GM21529 (cell line): ENCODE measurements around the gene TRIM33.
A peak's percentile ranks its signal among the peaks of the same experiment; 100 is the strongest.
"Not testable (repeated sequence)": the region's sequence is repeated elsewhere in the genome, so short reads cannot be mapped to it uniquely, and the experiment has no call there.

Experiments used
- ATAC-seq: cut with Tn5 transposase; IDR thresholded peaks from one replicate; pipeline ENCODE4 v1.9.1; 2021; ENCODE audit not compliant: unreplicated experiment

The TRIM33 gene

DNA sequence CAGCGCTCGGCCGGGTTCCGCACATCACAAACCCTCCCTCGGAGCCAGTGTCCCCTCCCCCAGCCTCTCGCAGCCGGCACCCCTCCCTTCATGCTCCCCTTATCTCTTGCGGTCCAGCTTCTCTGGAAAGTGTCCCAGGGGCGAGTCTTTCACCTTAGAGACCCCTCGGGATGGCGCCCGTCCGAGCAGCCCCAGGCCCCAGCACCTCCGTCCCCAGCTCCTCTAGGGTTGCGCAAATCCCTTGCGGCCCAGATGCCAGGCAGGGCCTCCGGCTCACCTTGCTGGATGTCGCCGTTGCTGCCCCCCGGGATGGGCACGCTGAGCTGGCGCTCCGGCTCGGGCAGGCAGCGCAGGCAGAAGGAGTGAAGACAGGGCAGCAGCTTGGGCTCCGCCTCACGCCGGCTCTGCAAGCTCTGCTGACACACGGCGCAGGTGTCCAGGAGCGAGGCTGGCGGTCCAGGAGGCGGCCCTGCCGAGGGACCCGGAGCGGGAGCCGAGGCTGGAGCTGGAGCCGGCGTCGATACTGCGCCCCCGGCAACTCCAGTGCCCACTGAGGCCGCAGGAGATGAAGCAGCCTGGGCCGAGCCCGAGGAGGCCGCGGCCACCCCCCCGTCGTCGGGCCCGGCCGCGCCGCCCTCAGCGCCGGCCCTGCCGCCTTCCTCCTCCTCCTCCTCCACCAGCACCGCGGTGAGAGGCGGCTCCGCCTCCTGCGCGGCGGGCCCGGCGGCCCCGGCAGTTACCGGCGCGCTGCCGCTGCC lies 550 bp downstream of the TRIM33 start:
- peak; percentile 59 for ATAC-seq

DNA sequence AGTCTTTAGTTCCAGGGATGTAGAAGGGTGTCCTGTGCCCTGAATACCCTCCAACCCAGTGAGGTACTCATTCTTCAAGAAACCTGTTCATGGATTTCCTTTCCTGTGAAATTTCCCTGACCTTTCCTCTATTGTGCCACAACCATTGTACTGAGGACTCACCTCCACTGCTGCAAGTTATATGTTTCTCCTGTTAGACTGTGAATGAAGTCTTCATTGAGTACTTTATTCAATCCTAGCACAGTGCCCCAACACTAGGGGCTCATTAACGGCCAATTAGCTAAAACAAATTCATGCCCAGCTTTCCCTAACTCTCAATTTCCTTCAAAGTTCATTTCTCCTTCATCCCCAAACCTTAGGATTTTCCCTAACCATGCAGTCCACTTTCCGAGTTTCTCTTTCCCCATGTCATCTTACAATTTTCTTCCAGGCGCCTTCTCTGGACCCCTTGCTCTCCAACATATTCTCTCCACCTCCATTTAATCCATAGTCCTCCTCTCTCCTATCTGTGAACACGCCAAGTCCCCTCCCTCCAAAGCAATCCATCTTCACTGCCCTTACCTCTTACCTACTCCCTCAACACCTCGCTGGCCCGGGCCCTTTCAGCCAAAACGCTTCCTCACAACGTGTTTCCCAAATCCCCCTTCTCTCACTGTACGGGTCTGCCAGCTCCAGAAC lies 1.3 kb downstream of the TRIM33 start:
- ATAC-seq: no peak

DNA sequence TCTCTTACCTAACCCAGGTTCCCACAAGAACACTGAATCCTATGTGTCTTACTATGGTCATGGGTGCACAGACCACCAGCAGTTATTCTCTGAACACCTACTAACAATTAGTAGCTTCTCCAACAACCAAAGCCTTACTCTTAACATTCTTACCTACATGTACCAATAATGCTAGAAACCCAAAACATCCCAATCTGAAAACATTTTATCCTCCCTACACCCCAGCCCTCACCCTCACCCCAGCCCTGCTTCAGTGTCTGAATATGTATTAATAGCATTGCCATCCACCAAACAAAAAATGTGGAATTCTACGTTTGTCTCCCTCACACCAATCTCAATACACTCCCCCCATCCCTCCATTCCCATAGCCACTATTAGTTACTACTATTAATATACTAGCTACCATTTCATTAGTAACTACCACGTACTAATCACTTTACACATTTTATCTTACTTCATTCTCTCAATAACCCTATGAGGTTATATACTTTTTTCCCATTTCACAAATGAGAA lies 2.6 kb downstream of the TRIM33 start:
- ATAC-seq: no peak

DNA sequence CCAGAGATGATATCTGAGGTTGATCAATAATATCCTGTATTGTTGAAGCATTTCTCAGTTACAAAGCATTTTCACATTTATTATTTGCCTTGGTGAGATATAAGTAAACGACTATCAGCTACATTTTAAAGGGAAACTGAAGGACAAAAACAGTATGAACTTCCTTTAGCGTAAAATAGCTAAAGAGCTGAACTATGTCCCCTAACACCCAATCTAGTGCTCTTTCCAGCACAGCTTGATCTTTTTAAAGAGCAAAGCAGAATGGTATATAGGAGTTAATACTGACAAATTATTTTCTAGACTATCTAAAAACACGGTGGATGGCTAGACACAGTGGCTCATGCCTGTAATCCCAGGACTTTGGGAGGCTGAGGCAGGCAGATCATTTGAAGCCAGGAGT lies 3.5 kb downstream of the TRIM33 start:
- ATAC-seq: no peak

DNA sequence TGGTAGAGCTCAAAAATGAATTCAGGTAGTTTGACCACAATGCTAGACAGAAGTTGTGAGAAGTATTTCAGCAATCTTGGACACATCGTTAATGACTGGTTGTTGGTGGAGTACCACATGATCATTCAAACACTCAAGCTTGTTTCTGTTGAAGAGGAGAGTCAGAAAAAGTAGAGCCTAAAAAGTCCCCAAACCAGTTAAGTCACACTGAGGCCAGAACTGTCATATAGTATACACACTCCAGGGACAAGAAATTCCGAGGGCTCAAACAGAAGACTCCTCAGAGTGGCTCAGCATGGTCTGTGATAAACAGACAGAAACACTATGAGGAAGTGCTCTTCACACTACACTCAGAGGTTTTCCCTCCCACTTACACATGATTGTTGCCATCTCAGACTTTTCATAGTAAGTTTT lies 5.8 kb downstream of the TRIM33 start:
- ATAC-seq: no peak

DNA sequence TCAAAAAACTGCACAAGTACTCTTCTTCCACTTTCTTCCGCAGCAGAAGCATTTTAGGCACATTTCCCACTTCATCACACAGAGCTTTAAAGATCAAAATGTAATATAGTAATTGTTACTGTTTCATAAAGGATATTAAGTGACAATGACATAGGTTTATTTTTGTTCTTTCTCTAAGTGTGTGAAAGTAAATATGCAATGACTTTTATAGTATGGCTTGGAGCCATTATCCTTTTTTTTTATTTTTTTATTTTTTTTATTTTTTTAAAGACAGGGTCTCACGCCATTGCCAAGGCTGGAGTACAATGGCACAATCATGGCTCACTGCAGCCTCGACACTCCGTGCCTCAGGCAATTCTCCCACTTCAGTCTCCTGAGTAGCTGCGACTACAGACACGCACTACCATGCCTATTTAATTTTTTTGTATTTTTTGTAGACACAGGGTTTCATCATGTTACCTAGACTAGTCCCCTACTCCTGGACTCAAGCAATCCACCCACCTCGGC lies 7.0 kb downstream of the TRIM33 start:
- no peak for ATAC-seq

DNA sequence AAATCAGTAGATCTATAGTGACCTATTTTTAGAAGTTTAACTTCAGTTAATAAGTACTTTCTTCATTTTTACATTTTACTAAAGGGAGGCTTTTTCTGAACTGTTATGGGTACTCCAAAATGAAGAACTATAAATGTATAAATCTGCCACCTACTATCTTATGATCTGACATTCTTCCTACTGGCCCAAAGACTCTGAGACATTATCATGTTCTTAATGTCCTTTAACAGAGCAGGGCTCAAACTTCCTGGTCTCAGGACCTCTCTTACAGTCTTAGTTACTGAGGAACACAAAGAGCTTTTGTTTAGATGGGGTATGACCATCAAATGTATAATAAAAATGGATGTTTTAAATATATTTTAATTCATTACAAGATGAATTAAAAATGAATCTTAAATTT lies 8.9 kb downstream of the TRIM33 start:
- no peak for ATAC-seq

DNA sequence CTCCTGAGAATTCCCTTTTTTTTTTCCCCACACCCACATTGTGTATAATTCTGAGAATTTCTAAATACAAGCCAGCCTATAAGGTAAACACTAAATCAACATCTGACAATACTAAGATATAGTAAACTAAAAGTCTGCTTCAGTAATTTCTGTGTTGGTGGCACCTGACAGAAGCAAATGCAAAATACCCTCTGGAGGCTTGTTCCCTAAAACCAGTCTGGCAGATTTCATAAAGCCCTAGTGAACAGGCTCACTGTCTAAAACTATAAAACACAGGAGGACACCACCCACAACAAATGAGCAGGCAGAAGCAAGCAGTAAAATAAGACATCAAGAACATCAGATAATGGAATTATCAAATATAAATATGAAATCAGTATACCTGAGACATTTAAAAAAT lies 11.5 kb downstream of the TRIM33 start:
- ATAC-seq: no peak

DNA sequence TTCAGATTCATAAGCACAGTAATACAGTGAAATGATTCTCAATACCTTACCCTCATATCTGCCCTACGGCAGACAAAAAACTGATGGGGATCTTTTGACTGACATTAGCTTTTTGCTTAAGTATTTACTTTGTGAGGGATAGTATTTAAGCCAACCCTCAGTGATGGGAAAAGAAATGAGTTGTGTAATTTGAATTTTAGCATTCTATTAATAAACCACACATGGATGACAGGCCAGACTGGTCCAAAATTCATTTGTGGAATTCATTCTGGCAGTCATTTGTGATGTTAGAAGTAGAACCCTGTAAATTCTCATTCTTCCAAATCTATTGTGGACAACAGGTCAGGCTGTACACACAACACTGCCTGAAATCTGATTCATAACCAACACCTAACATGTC lies 14.9 kb downstream of the TRIM33 start:
- ATAC-seq: no peak

DNA sequence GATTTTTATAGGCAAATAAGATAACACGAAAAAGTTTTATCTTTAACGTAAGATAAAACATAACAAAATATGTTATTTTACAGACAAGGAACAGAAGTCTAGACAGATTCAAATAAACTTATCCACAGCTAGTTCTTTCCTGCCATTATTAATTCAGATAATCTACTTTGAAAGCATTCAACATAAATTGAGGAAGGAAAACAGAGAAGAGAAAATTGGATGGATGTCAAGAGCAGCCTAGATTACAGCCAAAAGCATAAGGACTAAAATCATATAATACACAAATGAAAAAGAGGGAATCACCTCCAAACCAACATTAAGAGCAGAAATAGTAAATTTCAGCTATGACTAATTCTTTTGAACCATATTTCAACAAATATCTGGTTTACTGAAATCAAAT lies 15.5 kb downstream of the TRIM33 start:
- no peak for ATAC-seq

DNA sequence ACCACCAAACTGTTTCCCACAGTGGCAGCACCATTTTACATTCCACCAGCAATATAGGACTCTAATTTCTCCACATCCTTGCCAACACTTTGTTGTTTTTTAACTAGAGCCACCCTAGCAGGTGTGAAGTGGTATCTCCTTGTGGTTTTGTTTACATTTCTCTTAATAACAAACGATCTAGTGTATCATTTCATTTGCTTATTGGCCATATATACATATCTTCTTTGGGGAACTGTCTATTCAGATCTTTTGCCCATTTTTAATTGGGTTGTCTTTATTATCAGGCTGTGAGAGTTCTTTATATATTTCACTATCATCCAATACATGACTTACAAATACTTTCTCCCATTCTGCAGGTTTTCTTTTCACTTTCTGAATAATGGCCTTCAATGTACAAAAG lies 18.0 kb downstream of the TRIM33 start:
- no peak for ATAC-seq

DNA sequence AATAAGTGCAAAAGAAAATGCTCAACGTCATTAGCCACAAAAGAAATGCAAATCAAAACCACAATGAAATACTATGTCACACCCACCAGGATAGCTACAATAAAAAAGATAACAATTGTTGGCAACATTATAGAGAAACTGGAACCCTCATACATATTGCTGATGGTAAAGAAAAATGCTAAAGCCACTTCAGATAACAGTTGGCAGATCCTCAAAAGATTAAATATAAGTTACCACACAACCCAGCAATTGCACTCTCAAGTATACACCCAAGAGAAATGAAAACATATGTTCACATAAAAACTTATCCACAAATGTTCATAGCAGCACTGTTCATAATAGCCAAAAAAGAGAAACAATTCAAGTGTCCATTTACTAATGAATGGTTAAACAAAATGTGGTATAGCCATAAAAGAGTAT lies 20.7 kb downstream of the TRIM33 start:
- no peak for ATAC-seq

DNA sequence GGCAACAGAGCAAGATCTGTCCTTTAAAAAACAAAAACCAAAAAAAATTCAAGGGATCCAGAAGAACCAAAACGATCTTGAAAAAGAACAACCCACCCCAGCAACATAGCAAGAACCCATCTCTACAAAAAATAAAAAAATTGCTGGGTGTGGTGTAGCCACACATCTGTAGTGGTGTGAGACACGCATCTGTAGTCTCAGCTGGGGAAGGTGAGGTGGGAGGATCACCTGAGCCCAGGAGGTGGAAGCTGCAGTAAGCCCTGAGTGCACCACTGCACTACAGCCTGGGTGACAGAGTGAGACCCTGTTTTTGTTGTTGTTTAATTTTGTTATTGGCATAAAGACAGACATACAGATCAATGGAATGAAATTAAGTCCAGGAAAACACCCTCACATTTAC lies 22.3 kb downstream of the TRIM33 start:
- ATAC-seq: no peak

DNA sequence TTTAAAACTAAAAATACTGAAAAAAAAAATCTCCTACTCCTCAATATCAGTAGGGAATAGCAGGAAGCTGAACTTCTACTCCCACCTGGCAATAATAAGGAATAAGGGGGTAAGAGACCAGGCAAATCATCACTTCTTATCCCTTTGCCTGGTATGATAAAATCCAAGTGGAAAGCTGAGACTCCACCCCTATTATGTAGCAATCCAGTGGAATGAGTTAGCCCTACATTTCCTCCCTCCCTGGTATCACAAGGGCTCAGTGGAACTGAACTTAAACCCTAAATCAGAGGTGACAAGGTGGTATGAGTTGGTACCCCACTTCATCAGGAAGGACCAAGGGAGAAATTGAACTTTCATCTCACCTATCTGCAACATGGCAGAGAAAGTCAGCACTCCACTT lies 25.7 kb downstream of the TRIM33 start:
- ATAC-seq: no peak

DNA sequence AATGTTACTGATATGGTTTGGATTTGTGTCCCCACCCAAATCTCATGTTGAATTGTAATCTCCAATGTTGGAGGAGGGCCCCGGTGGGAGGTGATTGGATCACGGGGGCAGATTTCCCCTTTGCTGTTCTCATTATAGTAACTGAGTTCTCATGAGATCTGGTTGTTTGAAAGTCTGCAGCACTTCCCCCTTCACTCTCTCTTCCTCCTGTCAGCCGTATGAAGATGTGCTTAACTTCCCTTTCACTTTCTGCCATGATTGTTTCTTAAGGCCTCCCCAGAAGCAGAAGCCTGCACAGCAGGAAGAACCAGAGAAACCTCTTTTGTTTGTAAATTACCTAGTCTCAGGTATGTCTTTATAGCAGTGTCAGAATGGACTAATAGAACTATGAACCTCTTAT lies 28.4 kb downstream of the TRIM33 start:
- ATAC-seq: peak; percentile 91

DNA sequence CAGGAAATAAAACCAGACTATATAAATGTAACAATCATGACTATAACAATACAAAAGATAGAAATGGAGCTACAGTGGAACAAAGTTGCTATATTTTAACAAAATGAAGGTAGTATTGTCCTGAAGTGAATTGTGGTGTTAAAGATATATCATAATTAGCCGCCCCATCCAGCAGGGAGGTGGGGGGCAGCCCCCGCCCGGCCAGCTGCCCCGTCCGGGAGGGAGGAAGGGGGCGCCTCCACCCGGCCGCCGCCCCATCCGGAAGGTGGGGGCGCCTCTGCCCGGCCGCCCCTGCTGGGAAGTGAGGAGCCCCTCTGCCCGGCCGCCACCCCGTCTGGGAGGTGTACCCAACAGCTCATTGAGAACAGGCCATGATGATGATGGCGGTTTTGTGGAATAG lies 31.4 kb downstream of the TRIM33 start:
- ATAC-seq: not testable (repeated sequence)

DNA sequence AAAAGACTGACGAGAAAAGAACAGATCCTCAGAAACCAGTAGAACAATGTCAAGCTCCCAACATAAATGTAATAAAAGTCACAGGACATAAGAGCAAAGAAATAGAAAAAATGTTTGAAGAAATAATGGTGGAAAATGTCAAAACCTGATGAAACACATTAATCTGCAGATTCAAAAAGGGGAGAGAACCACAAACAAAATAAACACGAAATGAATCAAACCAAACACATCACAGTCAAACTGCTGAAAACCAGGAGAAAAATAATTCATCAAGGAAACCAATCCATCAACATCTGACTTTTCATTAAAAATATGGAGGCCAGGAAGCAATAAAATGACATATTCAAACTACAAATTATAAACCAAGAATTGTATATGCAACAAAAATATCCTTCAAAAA lies 31.9 kb downstream of the TRIM33 start:
- no peak for ATAC-seq

DNA sequence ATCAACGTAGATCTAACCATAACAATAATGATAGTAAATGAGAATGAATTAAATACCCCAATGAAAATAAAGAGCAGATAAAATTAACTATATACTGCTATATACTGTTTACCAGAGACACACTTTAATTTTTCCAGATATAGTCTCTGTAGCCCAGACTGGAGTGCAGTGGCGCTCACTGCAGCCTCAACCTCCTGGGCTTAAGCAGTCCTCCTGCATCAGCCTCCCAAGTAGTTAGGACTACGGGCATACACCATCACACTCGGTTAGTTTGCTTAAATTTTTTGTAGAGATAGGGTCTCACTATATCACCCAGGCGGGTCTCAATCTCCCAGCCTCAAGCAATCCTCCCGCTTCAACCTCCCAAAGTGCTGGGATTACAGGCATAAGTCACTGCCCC lies 37.2 kb downstream of the TRIM33 start:
- no peak for ATAC-seq

DNA sequence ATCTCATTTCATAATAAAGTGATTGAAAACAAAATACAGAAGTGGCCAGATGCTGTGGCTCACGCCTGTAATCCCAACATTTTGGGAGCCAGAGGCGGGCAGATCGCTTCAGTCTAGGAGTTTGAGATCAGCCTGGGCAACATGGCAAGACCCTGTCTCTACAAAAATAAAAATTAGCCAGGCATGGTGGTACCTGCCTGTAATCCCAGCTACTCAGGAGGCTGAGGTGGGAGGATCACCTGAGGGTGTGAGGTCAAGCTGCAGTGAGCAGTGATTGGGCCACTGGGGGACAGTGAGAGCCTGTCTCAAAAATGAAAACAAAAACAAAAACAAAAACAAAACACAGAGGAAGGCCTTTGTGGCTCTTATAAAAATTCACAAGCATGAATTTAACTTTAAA lies 38.6 kb downstream of the TRIM33 start:
- no peak for ATAC-seq

DNA sequence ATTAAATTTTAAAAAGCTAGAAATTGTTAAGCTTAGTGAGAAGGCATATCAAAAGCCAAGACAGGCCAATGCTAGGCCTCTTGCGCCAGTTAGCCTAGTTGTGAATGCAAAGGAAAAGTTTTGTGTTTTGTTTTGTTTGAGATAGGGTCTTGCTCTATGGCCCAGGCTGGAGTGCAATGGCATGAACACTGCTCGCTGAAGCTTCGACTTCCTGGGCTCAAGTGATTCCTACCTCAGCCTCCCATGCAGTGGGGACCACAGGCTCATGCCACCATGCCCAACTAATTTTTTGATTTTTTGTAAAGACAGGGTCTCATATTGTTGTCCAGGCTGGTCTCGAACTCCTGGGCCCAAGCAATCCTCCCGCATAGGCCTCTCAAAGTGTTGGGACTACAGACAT lies 40.3 kb downstream of the TRIM33 start:
- ATAC-seq: no peak

DNA sequence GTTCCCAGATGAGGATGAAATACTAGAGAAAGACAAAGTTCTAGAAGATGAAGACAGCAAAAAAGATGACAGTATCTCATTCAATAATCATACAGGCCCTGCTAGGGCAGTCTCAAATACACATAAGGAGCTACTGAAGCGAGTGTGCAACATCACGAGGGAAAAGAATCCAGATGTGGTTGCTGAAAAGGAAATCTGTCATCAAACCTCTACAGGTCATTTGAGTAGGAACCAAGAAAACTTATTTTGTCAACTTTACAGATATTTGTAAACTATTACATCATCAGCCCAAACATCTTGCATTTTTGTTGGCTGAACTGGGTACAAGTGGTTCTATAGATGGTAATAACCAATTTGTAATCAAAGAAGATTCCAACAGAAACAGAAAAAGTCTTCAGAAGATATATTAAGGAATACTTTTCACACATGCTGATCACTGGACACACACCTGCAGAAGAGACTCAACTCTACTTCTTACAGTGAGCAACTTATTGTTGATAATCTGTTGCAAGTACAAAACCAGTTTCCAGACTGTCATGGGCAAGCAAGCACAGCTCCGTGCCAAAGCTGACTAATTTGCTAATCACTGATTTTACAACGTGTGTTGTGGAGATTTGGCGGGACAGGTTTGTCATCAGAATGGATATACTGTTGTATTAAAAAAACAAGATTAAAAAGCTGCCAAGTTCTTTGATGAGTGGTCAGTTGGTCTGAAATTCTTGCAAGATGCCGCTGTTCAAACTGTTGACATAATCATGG lies 42.1 kb downstream of the TRIM33 start:
- no peak for ATAC-seq

DNA sequence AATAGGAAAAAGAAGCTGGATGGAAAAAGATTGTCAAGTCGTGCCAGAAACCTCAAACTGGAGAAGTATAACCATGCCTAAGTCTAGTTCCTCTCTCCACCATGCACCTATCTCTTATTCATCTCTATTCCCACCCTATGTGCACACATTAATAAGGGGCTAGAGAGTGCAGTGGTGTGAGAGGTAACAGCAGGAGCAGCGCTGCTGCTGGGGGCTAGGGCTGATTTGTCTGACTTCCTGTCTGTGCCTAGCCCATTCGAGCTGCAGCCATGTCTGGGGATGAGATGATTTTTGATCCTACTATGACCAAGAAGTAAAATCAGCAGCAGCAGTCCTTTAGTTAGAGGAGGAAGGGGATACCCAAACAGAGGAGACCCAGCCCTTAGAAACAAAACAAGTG lies 43.0 kb downstream of the TRIM33 start:
- no peak for ATAC-seq
